ENCODE data around the gene ITPRIPL2.

The ITPRIPL2 gene

DNA sequence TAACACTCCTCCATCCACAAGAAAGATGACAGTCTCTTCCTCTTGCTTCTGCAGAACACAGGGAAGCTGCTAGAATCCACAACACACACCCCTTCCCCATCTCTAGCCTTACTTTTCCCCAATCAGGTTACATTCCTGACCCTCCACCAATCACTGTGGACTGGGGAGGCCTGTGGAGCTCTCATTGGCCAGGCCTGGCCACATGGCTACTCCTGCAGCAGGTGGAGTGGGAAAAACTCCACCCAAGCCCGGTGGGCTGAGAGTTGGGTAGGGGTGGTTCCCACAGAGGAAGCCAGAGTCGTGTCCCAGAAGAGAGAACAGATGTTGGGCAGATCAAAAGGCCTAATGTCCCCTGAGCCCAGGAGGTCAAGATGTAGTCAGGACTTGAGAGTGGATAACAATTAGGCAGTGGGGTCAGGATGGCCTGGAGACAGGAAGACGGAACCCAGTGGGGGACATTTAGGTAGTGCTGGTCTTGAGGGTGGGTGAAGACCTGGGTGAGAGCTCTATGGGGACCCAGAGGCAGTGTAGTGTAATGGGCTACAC lies 24.3 kb upstream of the ITPRIPL2 start:
- H3K9me3 ChIP-seq (ENCODE audit: insufficient read depth, low read length) = peaks cover 12% of the 10 kb centered on the region; the same call in 1 of the 2 replicates
- H3K27me3 ChIP-seq (ENCODE audit: low read depth, low read length) = 0 out of 2 replicates have a peak, but pooled peaks cover 4% of the 10 kb centered on the region
- H3K27ac ChIP-seq (ENCODE audit: low read length) = no peak overlapping the region
- no peak overlapping the region for H3K9ac ChIP-seq (ENCODE audit: low read length)
- peaks cover under 1% of the 10 kb centered on the region for H3K36me3 ChIP-seq (replicated peaks; ENCODE audit: low read depth, low read length)
- no peak for TF ChIP-seq EZH2phosphoT487 (IDR thresholded peaks at IDR 0.05; ENCODE audit: low read depth)
- TF ChIP-seq, protein P1, sequence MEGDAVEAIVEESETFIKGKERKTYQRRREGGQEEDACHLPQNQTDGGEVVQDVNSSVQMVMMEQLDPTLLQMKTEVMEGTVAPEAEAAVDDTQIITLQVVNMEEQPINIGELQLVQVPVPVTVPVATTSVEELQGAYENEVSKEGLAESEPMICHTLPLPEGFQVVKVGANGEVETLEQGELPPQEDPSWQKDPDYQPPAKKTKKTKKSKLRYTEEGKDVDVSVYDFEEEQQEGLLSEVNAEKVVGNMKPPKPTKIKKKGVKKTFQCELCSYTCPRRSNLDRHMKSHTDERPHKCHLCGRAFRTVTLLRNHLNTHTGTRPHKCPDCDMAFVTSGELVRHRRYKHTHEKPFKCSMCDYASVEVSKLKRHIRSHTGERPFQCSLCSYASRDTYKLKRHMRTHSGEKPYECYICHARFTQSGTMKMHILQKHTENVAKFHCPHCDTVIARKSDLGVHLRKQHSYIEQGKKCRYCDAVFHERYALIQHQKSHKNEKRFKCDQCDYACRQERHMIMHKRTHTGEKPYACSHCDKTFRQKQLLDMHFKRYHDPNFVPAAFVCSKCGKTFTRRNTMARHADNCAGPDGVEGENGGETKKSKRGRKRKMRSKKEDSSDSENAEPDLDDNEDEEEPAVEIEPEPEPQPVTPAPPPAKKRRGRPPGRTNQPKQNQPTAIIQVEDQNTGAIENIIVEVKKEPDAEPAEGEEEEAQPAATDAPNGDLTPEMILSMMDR (IDR thresholded peaks at IDR 0.05; ENCODE audit: low read depth, low read length) = no peak
- peaks cover 10% of the 10 kb centered on the region for H3K4me1 ChIP-seq (ENCODE audit: low read length)
- H3K79me2 ChIP-seq (ENCODE audit: low read length) = no peaks in the 10 kb centered on the region
- no peaks in the 10 kb centered on the region for H4K20me1 ChIP-seq (ENCODE audit: insufficient read depth, low read length)
- H3K4me2 ChIP-seq (ENCODE audit: low read length) = no peak overlapping the region
- no peak overlapping the region for H3K4me3 ChIP-seq (ENCODE audit: low read length)
- H2AFZ ChIP-seq (ENCODE audit: low read depth, low read length) = no peak overlapping the region

DNA sequence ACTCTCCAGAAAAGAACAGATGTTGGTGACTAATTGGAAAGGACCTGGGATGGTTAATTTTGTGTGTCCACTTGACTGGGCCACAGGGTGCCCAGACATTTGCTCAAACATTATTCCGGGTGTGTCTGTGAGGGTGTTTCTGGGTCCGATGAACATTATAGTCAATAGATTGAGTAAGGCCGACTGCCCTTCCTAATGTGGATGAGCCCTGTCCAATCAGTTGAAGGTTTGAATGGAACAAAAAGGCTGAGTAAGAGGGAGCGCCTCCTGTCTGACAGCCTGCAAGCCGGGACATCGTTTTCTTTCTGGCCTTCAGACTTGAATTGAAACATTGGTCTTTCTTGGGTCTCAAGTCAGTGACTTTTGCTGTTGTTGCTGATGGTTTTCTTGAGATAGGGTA lies 22.8 kb upstream of the ITPRIPL2 start:
- no peak overlapping the region for H3K4me2 ChIP-seq (ENCODE audit: low read length)
- H3K27me3 ChIP-seq (ENCODE audit: low read depth, low read length) = 0 out of 2 replicates have a peak, but pooled peaks cover 3% of the 10 kb centered on the region
- H2AFZ ChIP-seq (ENCODE audit: low read depth, low read length) = no peak overlapping the region
- peaks cover 23% of the 10 kb centered on the region for H3K4me1 ChIP-seq (ENCODE audit: low read length)
- H3K79me2 ChIP-seq (ENCODE audit: low read length) = no peaks in the 10 kb centered on the region
- no peak overlapping the region for H3K27ac ChIP-seq (ENCODE audit: low read length)
- no peak overlapping the region for H3K9ac ChIP-seq (ENCODE audit: low read length)
- H3K36me3 ChIP-seq (replicated peaks; ENCODE audit: low read depth, low read length) = peaks cover 5% of the 10 kb centered on the region
- H4K20me1 ChIP-seq (ENCODE audit: insufficient read depth, low read length) = no peaks in the 10 kb centered on the region
- no peak overlapping the region for H3K4me3 ChIP-seq (ENCODE audit: low read length)
- TF ChIP-seq, protein P1 (IDR thresholded peaks at IDR 0.05; ENCODE audit: low read depth, low read length) = no peak
- no peak for TF ChIP-seq EZH2phosphoT487 (IDR thresholded peaks at IDR 0.05; ENCODE audit: low read depth)
- peaks cover 19% of the 10 kb centered on the region; the same call in 1 of the 2 replicates for H3K9me3 ChIP-seq (ENCODE audit: insufficient read depth, low read length)

DNA sequence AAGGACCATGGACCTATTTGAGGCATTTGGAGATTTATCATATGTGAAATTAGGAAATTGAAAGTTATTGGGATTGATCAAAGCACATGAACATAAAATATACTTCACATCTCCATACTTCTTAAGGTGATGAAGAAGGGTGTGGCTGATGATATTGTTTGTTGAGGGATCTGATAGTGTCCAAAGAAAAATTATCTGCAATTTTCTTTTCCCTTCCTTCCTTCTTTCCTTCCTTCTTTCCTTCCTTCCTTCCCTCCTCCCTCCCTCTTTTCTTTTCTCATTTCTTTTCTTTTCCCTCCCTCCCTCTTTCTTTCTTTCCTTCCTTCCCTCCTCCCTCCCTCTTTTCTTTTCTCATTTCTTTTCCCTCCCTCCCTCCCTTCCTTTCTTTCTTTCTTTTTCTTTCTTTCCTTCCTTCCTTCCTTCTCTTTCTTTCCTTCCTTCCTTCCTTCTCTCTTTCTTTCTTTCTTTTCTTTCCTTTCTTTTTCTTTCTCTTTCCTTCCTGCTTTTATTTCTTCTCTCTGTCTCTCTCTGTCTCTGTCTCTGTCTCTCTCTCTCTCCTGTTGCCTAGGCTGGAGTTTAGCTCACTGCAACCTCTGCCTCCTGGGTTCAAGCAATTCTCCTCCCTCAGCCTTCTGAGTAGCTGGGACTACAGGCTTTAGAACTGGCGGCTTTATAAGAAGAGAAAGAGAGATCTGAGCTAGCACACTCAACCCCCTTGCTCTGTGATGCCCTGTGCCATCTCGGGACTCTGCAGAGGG lies 20.9 kb upstream of the ITPRIPL2 start:
- Histone ChIP-seq H3K4me3 (ENCODE audit: low read length) (no peak overlapping the region), H4K20me1 (ENCODE audit: insufficient read depth, low read length) (no peaks in the 10 kb centered on the region), H3K36me3 (replicated peaks; ENCODE audit: low read depth, low read length) (peaks cover 5% of the 10 kb centered on the region), H2AFZ (ENCODE audit: low read depth, low read length) (no peak overlapping the region), H3K4me2 (ENCODE audit: low read length) (no peak overlapping the region), H3K79me2 (ENCODE audit: low read length) (no peaks in the 10 kb centered on the region), H3K4me1 (ENCODE audit: low read length) (peaks cover 20% of the 10 kb centered on the region), H3K27me3 (ENCODE audit: low read depth, low read length) (no peaks in the 10 kb centered on the region), H3K9ac (ENCODE audit: low read length) (no peak overlapping the region), H3K9me3 (ENCODE audit: insufficient read depth, low read length) (peaks cover 19% of the 10 kb centered on the region; the same call in 1 of the 2 replicates), H3K27ac (ENCODE audit: low read length) (no peak overlapping the region)
- no peak for TF ChIP-seq EZH2phosphoT487 (IDR thresholded peaks at IDR 0.05; ENCODE audit: low read depth)
- TF ChIP-seq, protein P1 (IDR thresholded peaks at IDR 0.05; ENCODE audit: low read depth, low read length) = no peak
